Liver (tissue), 9 donors: Measurements from ENCODE around the gene NCAPH2. TPM values are rescaled to one million over a fixed set of nuclear protein-coding genes. Genes with fewer than 3 reads are reported as not detected.

Experiments
- DNase-seq: peaks from one replicate; pipeline ENCODE4 v3.0.0-alpha.2; 2017; ENCODE audit warnings: low spot score
- H3K27ac ChIP-seq, 2 donors: one replicate each; pipeline ENCODE4 v1.7.0; 2013; ENCODE audit warnings: inconsistent platforms in 2 of 2, low read length in 2 of 2, control low read depth in 1 of 2, low read depth in 1 of 2, mild to moderate bottlenecking in 1 of 2
- H3K27me3 ChIP-seq, 4 donors: one replicate each; pipeline versions ENCODE4 v1.6.1 to v1.7.0; 2013; ENCODE audit warnings: low read length in 3 of 4, inconsistent platforms in 1 of 4, mild to moderate bottlenecking in 1 of 4, moderate library complexity in 1 of 4; ENCODE audit not compliant: control insufficient read depth in 4 of 4, insufficient read depth in 4 of 4
- H3K36me3 ChIP-seq, 4 donors: one replicate each; pipeline versions ENCODE4 v1.6.1 to v1.7.0; 2013; ENCODE audit warnings: low read length in 3 of 4, mild to moderate bottlenecking in 3 of 4, low read depth in 1 of 4, moderate library complexity in 1 of 4; ENCODE audit not compliant: control insufficient read depth in 4 of 4, insufficient read depth in 3 of 4
- H3K4me1 ChIP-seq, 4 donors: one replicate each; pipeline versions ENCODE4 v1.6.1 to v1.7.0; 2013; ENCODE audit warnings: low read length in 3 of 4, mild to moderate bottlenecking in 3 of 4, moderate library complexity in 1 of 4; ENCODE audit not compliant: control insufficient read depth in 4 of 4, insufficient read depth in 4 of 4
- H3K4me3 ChIP-seq, 3 donors: one replicate each; pipeline versions ENCODE4 v1.6.1 to v1.7.0; 2013; ENCODE audit warnings: low read length in 3 of 3, control low read depth in 1 of 3, low read depth in 1 of 3, mild to moderate bottlenecking in 1 of 3
- H3K9ac ChIP-seq, 2 donors: one replicate each; pipeline ENCODE4 v1.7.0; 2013; ENCODE audit warnings: low read length in 2 of 2, mild to moderate bottlenecking in 2 of 2, moderate library complexity in 2 of 2, control low read depth in 1 of 2, low read depth in 1 of 2
- H3K9me3 ChIP-seq, 4 donors: one replicate each; pipeline versions ENCODE4 v1.6.1 to v1.7.0; 2013; ENCODE audit warnings: low read length in 3 of 4; ENCODE audit not compliant: control insufficient read depth in 4 of 4
- EGR1 ChIP-seq, 2 donors: IDR thresholded peaks; 2 replicates each; pipeline ENCODE4 v1.6.1; 2016 to 2018; ENCODE audit warnings: antibody characterized with exemption in 2 of 2, low read depth in 2 of 2
- FOXA1 ChIP-seq: IDR thresholded peaks from 2 replicates; pipeline ENCODE4 v1.6.1; 2016; ENCODE audit warnings: antibody characterized with exemption
- HNF4A ChIP-seq, 2 donors: conservative IDR thresholded peaks; 2 replicates each; pipeline ENCODE4 v1.6.1; 2016; ENCODE audit warnings: antibody characterized with exemption in 2 of 2, mild to moderate bottlenecking in 2 of 2
- HNF4G ChIP-seq: IDR thresholded peaks from 2 replicates; pipeline ENCODE4 v1.6.1; 2016; ENCODE audit warnings: antibody characterized with exemption
- RAD21 ChIP-seq, 2 donors: IDR thresholded peaks; 2 replicates each; pipeline ENCODE4 v1.6.1; 2016; ENCODE audit warnings: antibody characterized with exemption in 2 of 2, mild to moderate bottlenecking in 2 of 2
- RXRA ChIP-seq, 2 donors: IDR thresholded peaks; 2 replicates each; pipeline ENCODE4 v1.6.1; 2017 to 2018; ENCODE audit warnings: antibody characterized with exemption in 2 of 2, mild to moderate bottlenecking in 1 of 2
- SP1 ChIP-seq: IDR thresholded peaks from 2 replicates; pipeline ENCODE4 v1.6.1; 2018; ENCODE audit warnings: antibody characterized with exemption, mild to moderate bottlenecking
- TAF1 ChIP-seq: conservative IDR thresholded peaks from 2 replicates; pipeline ENCODE4 v1.6.1; 2016; ENCODE audit warnings: antibody characterized with exemption, mild to moderate bottlenecking
- YY1 ChIP-seq: IDR thresholded peaks from 2 replicates; pipeline ENCODE4 v1.6.1; 2016; ENCODE audit warnings: antibody characterized with exemption, mild to moderate bottlenecking
- WGBS: extraction: QIAGEN DNeasy Blood & Tissue Kit; methylation state at CpG from one replicate; pipeline ENCODE4 v1.1.7; 2013; 5-methylcytosine and 5-hydroxymethylcytosine counted together
- polyA plus RNA-seq, 2 donors: library from polyadenylated mRNA; stranded (reverse) in 1 of 2; unstranded in 1 of 2; fragments of 200-250 nt in 1 of 2; fragments of >200 nt in 1 of 2; fragmentation: Nextera tagmentation in 1 of 2; extraction: Ambion mirVana in 1 of 2; gene quantifications; one replicate each; pipeline versions ENCODE4 v1.2.1 to v1.2.3, GENCODE V29; 2013 to 2015
- total RNA-seq, 2 donors: library from RNA; depleted of rRNA; stranded (reverse); fragments of >200 nt; gene quantifications; one replicate each; pipeline ENCODE4 v1.2.3, GENCODE V29; 2014
- TF ChIP-seq, protein P1 (sequence below): fragments of 150-350 bp; IDR thresholded peaks from 2 replicates; pipeline ENCODE4 v1.5.1; 2017; ENCODE audit warnings: improper control_type of control experiment, low read depth, low read length; ENCODE audit not compliant: missing input control
- TF ChIP-seq, protein P2 (sequence below): IDR thresholded peaks from 2 replicates; pipeline ENCODE4 v1.6.1; 2016; ENCODE audit warnings: antibody characterized with exemption, mild to moderate bottlenecking
- donor health status: healthy.
- donor health status: healthy.
- donor health status: healthy.
- donor health status: healthy.
- donor health status: healthy.

The NCAPH2 gene
- total and polyA plus RNA-seq, 4 donors = 12.0 to 30.8 (median 13.9) TPM

DNA sequence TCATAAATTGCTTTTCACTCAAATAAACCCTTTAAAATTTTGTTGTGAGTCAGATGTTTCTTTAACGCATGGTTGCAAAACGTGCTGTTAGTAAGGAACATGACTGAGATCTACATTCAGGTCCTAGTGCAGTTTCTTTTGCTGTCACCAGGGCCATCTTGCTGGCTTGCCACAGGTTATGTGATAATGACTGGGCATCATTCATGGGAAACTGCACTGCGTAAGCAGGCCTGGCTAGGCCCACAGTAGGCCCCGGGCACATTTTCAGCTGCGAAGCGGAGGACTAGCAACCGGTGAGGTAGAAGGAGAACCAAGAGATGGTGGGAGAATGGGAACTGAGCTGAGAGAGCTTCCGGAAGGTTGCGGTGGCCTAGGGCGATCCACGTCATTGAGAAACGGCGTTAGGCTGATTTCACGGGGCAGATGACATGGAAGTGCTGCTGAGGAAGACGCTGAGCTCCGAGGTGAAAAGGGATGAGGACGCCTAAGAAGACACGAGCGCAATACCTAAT is 34.4 kb downstream of the NCAPH2 start:
- no peaks in the 10 kb centered on the region for H3K9me3 ChIP-seq
- DNase-seq = no peak
- no peak overlapping the region for H3K9ac ChIP-seq
- peak overlapping the region; percentile 96 to 100 for H3K27ac ChIP-seq
- 90% methylated on average over 19 of the region's 19 CpGs for WGBS
- no peak for TF ChIP-seq YY1
- TF ChIP-seq HNF4G = no peak
- TF ChIP-seq, protein P1, sequence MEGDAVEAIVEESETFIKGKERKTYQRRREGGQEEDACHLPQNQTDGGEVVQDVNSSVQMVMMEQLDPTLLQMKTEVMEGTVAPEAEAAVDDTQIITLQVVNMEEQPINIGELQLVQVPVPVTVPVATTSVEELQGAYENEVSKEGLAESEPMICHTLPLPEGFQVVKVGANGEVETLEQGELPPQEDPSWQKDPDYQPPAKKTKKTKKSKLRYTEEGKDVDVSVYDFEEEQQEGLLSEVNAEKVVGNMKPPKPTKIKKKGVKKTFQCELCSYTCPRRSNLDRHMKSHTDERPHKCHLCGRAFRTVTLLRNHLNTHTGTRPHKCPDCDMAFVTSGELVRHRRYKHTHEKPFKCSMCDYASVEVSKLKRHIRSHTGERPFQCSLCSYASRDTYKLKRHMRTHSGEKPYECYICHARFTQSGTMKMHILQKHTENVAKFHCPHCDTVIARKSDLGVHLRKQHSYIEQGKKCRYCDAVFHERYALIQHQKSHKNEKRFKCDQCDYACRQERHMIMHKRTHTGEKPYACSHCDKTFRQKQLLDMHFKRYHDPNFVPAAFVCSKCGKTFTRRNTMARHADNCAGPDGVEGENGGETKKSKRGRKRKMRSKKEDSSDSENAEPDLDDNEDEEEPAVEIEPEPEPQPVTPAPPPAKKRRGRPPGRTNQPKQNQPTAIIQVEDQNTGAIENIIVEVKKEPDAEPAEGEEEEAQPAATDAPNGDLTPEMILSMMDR = peak; percentile 19
- H3K36me3 ChIP-seq = no peaks in the 10 kb centered on the region
- H3K27me3 ChIP-seq = no peaks in the 10 kb centered on the region
- peaks cover 0 to 18% (median 5%) of the 10 kb centered on the region in 4 donors for H3K4me1 ChIP-seq
- no peak overlapping the region for H3K4me3 ChIP-seq

DNA sequence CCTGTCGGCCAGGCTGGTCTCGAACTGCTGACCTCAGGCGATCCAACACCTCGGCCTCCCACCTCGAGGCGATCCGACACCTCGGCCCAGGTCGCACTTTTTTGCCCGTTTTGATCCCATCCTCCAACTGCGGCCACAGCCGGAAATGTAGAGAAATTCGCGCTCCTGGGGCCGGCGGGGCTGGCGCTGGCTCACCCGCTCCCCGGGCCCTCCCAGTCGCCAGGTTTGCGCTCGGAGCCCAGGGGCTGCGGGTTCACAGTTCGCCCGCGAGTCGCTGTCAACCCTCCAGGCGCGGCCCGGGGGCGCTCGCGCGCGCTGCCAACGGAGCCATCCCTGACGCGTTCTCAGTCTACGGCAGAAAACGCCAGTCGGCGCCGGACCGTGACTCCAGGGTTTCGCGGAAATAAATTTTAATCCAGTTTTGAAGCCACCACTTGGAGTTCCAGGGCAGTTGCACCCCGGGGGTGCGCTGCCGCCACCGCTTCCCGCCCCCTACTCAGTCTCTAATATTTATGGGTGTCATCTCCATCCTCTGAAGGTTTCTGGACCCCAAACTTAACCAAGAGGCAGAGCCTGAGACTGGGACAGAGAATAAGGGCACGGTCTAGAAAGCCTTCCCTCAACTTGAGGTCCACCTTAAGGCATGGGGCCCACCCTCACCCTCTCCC is 36.2 kb downstream of the NCAPH2 start:
- 8% methylated on average over 52 of the region's 52 CpGs for WGBS
- peak overlapping the region; percentile 65 to 71 for H3K27ac ChIP-seq
- H3K27me3 ChIP-seq = no peaks in the 10 kb centered on the region
- peak overlapping the region in 1 of 2 donors; percentile 66 for H3K9ac ChIP-seq
- DNase-seq = peak; percentile 74
- no peaks in the 10 kb centered on the region for H3K36me3 ChIP-seq
- peak overlapping the region in 1 of 3 donors; percentile 21 for H3K4me3 ChIP-seq
- TF ChIP-seq RAD21 (IDR thresholded peaks at IDR 0.05) (peak in 1 of 2 donors; percentile 67), YY1 (peak; percentile 48), FOXA1 (no peak), RXRA (IDR thresholded peaks at IDR 0.05) (peak in 1 of 2 donors; percentile 19), EGR1 (IDR thresholded peaks at IDR 0.05; ENCODE audit: low read depth in 2 of 2) (no peak), HNF4A (conservative IDR thresholded peaks at IDR 0.05) (peak; percentile 26), HNF4G (no peak), SP1 (peak; percentile 45)
- TF ChIP-seq, protein P1 = peak; percentile 47
- peaks cover 0 to 18% (median 8%) of the 10 kb centered on the region in 4 donors for H3K4me1 ChIP-seq
- H3K9me3 ChIP-seq = no peaks in the 10 kb centered on the region

DNA sequence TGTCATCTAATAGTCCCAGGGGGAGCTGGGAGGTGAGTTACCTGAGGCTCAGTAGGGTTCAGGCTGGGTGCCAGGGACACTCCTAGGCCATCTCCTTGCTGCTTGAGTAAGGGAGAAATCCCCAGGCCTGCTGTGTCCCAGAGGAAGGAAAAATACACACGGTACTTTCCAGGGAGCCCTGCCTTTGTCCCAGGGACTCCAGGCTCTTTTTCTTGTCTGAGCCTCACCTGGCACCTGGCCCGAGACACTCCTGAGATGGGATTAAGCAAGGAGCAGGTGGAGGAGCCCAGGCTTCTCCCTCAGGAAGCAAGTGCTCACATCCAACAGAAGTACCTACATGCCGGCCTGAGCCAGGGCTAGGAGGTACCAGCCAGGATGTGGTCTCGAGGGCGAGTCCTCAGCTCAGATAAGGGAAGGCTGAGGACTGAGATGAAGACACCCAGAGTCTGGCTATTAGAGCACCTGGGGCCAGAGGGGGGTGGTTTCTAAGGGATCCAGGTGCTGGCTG is 36.8 kb downstream of the NCAPH2 start:
- H3K9ac ChIP-seq = no peak overlapping the region
- H3K4me1 ChIP-seq = peaks cover 0 to 17% (median 9%) of the 10 kb centered on the region in 4 donors
- 79% methylated on average over 5 of the region's 5 CpGs for WGBS
- no peaks in the 10 kb centered on the region for H3K36me3 ChIP-seq
- TF ChIP-seq HNF4A (conservative IDR thresholded peaks at IDR 0.05) (no peak), TAF1 (no peak), HNF4G (no peak)
- TF ChIP-seq, protein P2, sequence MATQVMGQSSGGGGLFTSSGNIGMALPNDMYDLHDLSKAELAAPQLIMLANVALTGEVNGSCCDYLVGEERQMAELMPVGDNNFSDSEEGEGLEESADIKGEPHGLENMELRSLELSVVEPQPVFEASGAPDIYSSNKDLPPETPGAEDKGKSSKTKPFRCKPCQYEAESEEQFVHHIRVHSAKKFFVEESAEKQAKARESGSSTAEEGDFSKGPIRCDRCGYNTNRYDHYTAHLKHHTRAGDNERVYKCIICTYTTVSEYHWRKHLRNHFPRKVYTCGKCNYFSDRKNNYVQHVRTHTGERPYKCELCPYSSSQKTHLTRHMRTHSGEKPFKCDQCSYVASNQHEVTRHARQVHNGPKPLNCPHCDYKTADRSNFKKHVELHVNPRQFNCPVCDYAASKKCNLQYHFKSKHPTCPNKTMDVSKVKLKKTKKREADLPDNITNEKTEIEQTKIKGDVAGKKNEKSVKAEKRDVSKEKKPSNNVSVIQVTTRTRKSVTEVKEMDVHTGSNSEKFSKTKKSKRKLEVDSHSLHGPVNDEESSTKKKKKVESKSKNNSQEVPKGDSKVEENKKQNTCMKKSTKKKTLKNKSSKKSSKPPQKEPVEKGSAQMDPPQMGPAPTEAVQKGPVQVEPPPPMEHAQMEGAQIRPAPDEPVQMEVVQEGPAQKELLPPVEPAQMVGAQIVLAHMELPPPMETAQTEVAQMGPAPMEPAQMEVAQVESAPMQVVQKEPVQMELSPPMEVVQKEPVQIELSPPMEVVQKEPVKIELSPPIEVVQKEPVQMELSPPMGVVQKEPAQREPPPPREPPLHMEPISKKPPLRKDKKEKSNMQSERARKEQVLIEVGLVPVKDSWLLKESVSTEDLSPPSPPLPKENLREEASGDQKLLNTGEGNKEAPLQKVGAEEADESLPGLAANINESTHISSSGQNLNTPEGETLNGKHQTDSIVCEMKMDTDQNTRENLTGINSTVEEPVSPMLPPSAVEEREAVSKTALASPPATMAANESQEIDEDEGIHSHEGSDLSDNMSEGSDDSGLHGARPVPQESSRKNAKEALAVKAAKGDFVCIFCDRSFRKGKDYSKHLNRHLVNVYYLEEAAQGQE = no peak
- H3K27me3 ChIP-seq = no peaks in the 10 kb centered on the region
- H3K27ac ChIP-seq = peak overlapping the region; percentile 65 to 71
- DNase-seq = no peak
- H3K4me3 ChIP-seq = no peak overlapping the region
- H3K9me3 ChIP-seq = no peaks in the 10 kb centered on the region
